ENCODE data around the gene FBP1.
A peak's percentile ranks its signal among the peaks of the same experiment; 100 is the strongest.
"Not testable (repeated sequence)": the region's sequence is repeated elsewhere in the genome, so short reads cannot be mapped to it uniquely, and the experiment has no call there.

FBP1 gene

GRCh38 chr9:94576131-94576530 is 63.2 kb downstream of the FBP1 start:
- no peak for DNase-seq (ENCODE audit: low spot score)

GRCh38 chr9:94568972-94569712 is 70.2 kb downstream of the FBP1 start:
- DNase-seq (ENCODE audit: low spot score), result no peak

GRCh38 chr9:94568250-94568889 is 70.9 kb downstream of the FBP1 start:
- no peak for DNase-seq (ENCODE audit: low spot score)

GRCh38 chr9:94567271-94567670 is 72.0 kb downstream of the FBP1 start:
- no peak for DNase-seq (ENCODE audit: low spot score)

- DNase-seq (ENCODE audit: low spot score), result no peak
Measured at GRCh38 chr9:94566550-94566949, 72.8 kb downstream of the FBP1 start.

GRCh38 chr9:94564279-94564678 is 75.0 kb downstream of the FBP1 start:
- DNase-seq (ENCODE audit: low spot score), result not testable (repeated sequence)

- DNase-seq (ENCODE audit: low spot score), result no peak
Measured at GRCh38 chr9:94563548-94563947, 75.8 kb downstream of the FBP1 start.

GRCh38 chr9:94560237-94560636 is 79.1 kb downstream of the FBP1 start:
- no peak for DNase-seq (ENCODE audit: low spot score)

- no peak for DNase-seq (ENCODE audit: low spot score)
Measured at GRCh38 chr9:94557376-94557775, 81.9 kb downstream of the FBP1 start.

- DNase-seq (ENCODE audit: low spot score), result peak; percentile 60
Measured at GRCh38 chr9:94554439-94555331, 84.6 kb downstream of the FBP1 start, which contains the start of gene PCAT7. Gene PCAT7 (plus strand): TSS chr9:94555083.

GRCh38 chr9:94554078-94554438 is 85.3 kb downstream of the FBP1 start:
- no peak for DNase-seq (ENCODE audit: low spot score)
